Globus pallidus (tissue), 1 donor: ENCODE data around the gene BICC1.

Experiments used
- DNase-seq: peaks from one replicate; pipeline ENCODE4 v3.0.0-alpha.2; 2015; ENCODE audit warnings: low spot score

Gene BICC1

DNA sequence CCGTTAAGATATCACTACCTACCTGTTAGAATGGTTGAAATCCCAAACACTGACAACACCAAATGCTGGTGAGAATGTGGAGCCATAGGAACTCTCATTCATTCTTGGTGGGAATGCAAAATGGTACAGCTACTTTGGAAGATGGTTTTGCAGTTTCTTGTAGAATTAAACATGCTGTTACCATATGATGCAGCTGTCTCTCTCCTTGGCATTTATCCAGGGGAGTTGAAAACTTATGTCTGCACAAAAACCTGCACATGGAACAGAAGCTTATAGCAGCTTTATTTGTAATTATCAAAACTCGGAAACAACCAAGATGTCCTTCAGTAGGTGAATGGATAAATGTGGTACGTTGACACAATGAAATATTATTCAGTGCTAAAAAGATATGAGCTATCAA is 199.5 kb downstream of the BICC1 start:
- DNase-seq: no peak

DNA sequence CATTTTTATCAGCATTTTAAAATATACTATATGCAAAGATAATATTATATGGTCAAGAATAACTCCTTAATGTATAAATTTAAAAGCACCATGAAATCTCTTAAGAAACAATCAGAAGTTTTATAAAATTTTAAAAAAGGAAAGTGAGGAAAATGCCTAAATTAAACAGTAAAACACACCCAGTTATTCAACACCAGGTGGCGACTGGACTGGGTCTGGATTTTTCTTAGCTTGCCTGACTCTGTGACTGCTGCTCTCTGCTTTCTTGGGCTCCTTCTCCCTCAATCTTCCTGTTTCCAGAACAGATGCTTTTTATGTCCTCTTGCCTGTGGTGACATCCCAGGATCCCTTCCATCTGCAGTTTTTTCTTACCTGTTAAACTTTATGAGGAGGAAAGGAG is 200.3 kb downstream of the BICC1 start:
- no peak for DNase-seq

DNA sequence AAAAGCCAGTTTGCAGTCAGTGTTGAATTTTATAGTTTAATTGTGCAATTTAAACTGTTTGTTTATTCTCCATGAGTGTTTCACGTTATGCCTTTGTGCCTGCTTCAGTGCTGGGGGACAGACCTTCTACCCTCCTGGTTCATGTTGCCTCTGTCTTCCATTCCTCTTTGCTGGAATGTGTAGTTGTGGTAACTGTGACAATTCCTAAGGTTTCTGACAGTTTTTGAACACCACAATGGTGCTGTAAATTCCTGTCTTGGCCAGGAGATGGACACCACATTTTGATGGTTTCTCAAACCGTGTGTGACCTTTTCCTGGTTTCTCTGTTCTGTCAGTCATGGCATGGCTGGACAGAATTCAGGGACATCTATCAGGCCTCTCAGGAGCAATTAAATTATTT is 201.7 kb downstream of the BICC1 start:
- no peak for DNase-seq

DNA sequence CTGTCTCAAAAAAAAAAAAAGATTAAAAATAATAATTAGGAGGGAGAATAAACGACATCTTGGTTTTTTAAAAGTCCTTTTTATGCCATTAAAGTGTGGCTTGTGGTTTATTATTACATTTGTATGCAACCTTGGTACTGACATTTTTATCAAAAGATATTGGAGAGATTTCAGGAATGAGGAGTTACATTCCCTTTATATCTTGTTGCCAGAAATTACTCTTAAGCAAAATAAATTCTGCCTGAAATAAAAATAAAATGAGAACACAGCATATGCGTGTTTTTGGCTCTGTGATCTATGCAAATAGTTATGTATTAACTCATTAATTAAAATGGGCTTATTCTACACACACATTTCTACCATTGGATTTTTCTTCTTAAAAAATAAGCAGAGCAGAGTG is 202.4 kb downstream of the BICC1 start:
- DNase-seq: no peak

DNA sequence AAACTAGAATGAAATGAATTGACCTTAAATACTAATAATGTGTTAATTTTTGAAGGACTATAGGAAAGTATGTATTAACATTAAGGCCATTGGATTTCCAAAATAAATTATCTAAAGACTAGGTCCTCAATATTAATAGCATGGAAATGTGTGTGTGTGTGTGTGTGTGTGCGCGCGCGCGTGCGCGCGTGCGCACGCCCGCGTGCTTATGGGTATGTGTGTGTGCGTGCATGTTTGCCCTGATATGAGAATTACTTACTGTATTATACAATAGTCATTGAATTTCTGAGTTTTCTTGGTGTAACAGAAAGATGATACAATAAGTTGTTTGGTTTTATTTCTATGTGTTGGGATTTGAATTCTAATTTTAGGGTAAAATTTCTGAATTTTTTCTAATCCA is 205.9 kb downstream of the BICC1 start:
- DNase-seq: no peak

DNA sequence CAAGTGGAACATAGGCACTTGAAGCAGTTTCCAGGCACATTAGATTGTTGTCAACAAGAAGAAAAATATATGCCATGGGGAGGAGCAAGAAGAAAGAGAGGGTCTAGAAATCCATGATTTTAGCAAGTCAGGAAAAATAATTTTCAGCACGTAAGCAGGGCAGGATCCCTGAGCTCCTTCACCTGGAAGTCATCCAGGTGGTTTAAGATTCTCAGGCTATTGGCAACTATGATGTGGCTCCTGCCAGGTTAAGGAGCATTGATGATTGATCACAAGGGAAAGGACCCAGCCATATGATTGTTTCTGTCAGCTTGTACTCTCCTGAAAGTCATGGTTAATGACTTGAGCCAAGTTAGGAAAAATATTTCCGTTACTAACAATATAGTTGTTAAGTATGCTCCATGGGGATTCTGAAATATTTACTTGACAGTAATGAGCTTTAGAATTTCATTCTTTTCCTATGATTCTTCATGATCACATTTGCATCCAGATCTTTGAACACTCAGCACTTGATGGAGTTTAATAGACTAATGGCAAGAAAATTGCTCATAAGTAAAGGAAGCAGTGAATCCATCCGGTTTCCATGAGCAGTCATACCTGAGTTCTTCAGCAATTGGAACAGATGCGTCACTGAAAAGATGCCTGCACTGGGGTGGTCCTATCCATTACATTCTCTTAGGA is 209.1 kb downstream of the BICC1 start:
- DNase-seq: no peak

DNA sequence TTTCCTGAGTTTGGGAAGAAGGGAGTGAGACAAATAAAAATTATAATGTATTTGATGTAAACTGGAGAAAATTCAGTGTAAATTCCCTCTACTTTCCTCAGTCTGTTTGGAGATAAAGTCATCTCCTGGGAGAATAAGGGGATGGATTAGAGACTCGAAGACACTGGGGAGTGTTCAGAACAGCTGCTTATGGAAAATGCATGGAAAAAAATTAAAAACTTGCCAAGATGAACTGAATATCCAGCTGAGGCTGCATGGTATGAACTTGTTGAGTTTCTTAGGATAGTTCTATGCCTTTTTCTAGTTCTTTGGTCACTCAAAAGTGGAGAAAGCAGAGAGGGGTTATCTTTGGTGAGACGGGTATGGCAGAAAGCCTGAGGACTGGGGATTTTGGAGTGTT is 210.5 kb downstream of the BICC1 start:
- no peak for DNase-seq

DNA sequence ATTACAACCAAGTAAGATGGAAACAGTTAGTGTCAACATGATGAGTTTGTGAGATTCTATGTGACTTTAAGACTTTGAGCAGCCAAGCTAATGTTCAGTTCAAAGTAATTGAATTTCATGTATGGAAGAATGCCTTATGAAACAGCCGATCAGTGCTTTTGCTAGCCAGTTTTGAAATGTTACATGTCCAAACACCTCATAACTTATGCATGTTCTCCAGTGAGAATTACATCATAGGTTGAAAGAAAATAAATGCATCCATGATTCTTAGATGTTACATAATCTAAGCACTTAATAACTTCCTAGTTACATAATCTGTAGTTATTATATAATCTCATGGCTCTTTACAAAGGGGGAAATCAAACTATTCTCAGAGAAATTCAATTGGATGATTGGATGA is 211.3 kb downstream of the BICC1 start:
- DNase-seq: no peak

DNA sequence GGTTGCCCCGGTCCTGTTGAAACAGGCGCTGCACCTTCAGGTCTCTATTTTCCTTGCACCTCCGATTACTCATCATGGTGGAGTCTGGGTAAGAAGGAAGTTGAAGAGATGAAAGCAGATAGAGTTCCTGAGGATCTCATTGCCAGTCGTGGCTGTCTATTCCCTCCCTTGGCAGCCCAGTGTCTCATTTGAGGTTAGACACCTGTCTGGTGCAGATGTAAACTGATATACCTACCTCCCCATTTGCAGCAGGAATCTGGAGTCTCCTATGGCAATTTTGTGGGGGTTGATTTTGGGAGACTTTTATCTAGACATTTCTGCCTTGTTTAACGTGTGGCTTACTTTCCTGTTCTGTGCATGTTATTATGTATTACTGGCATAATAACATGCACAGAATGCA is 212.1 kb downstream of the BICC1 start:
- DNase-seq: no peak

DNA sequence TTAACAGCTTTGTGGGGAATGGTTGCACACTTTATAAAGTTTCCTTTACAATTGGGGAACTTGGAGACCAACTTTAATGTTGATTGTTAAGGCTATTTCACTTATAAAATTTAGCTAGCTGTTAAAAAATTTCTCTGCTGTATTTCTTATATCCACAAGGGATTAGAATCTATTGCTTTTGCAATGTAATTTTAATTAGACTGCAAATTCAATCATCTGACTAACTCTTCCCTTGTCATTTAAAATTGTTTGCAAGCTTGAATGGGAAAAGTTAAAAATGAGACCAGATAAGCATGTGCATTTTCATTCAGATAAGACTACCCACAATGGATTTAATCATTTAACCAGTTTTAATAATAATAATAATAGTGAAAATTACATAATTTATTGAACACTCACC is 213.2 kb downstream of the BICC1 start:
- no peak for DNase-seq

DNA sequence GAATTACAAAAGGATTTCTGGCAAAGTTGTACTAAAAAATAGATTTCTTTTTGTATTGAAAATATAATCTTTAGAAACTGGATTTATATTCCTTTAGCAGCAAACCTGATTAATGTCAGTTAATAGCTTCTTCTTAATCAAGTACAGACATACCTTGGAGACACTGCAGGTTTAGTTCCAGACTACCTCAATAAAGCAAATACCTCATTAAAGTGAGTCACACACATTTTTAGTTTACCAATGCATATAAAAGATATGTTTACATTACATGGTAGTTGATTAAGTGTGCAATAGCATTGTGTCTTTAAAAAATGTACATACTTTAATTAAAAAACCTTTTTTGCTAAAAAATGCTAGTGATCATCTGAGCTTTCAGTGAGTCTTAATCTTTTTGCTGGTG is 215.0 kb downstream of the BICC1 start:
- no peak for DNase-seq

DNA sequence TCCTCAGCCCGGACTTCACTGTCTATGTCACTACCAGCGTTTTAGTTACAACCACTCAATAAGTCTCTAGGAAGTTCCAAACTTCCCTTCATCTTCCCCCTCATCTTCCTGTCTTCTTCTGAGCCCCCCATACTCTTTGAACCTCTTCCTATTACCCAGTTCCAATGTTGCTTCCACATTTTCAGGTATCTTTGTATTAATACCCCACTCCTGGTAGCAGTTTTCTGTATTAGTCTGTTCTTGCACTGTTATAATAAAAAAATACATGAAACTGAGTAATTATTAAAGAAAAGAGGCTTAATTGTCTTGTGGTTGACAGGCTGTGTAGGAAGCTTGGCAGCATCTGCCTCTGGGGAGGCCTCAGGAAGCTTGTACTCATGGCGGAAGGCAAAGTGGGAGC is 218.6 kb downstream of the BICC1 start:
- no peak for DNase-seq

DNA sequence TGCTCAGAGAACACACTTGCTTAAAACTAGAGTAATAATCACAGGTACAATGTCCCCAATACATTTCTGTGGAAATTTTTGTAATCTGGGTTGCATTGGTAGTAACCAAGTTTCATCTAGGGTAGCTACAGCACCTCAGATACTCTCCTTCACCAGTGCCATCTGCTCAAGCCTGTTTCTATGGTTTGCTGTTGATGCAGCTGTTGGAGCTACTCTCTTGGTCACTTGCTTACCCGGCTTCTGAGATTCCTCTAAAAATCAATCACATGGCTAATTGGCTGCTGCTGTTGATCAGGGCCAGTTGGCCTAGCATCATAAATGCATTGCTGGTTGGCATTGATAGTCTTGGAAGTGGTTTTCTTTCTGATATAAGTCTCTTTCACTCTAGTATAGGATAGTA is 220.8 kb downstream of the BICC1 start:
- DNase-seq: no peak

DNA sequence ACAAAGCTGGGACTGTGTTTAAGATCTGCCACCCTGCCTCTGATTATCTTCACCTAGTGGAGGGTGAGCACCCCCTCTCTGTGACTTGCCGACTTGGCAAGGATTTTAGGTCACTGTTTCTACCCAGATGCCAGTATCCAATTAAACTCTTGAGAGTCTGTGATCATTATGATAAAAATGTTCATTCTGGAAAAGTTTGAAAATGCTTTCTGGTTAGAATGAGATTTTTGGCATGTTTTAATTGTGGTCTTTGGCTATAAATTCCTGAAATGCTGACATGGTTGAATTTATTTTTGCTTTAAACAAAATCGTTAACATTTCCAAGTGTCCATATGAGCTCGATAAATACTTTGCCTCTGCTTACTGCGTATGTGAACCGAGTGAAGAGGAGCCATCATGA is 221.4 kb downstream of the BICC1 start:
- no peak for DNase-seq

DNA sequence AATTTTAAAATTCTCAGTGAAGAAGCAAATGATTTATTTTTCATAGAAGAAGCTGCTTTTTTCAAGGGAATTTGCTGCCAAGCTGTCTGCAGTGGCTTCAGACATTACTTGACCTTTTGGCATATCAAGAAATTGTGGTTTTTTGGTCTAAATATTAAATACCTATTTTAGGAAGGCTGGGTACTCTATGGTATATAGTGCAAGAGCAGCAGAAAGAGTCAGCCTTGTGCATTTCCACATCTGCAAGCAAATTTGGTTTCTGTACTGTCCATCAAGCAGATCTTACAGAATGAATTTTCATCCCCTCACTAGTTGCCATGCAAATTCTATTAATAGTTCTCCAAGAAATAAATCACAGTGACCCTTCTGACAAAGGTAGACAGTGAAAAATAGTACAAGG is 222.0 kb downstream of the BICC1 start:
- no peak for DNase-seq

DNA sequence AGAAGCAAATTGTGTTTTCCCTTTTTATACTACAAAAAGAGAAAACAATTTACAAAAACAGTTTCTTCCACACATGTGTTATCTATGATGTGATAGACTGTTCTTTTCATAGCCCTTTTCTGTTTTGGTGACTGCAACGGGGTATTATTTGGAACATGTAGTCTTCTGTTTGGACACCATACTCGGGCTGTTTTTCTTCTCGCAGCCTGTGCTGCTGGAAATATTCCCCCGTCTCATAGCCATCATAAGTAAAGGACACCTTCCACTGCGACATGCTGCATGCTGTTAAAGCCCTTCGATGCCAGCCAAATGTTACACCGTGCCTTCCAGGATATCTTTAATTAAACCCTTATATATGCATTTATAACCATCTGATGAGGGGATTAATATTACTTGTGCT is 222.4 kb downstream of the BICC1 start:
- DNase-seq: no peak

DNA sequence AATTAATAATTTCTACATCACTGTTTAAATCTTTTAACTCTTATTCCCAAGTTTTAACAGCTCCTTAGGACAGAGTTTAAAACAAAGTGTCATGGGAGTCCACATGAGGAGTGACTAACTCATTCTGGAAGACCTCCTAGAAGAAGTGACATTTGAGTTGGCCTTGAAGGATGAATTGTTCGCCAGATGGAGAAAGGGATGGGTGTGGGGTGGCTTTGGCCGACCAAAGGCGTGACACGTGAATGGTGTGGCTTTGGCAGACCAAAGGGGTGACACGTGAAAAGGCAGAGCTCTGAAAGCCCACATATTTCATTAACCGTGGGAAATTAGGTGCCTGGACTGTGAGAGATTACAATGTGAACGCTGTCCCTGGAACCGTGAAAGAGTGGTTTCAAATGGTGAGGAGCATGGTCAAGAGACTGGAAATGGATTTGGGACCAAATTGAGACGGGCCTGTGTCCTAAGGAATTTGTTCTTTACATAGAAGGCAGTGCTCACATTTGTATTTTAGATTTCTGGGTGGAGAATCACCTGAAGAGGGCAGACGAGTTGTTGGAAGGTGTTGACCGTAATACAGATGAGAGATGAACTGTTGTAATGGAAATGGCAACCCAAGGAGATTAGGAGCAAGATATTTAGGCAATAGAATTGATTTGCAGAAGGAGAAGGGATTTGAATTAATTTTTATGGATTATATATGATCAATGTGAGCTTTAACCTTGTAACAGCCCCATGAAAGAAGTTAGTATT is 228.1 kb downstream of the BICC1 start:
- no peak for DNase-seq

DNA sequence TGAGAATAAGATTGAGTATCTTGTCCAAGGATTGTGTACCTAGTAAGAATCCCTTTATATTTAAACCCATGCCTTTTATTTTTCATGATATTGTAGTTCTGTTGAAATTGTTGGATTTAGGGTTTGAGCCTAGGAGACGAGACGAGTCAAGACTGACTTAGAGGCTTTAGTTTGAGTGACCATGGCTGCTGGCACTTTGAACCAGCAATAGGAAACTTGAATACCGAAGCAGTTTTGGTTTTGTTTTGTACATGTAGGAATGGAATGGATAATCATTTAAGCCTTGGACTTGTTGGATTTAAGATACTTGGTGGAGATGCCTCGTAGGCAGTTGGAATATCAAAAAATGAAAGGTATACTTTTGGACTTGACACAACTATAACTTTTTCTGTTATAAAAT is 229.0 kb downstream of the BICC1 start:
- no peak for DNase-seq

DNA sequence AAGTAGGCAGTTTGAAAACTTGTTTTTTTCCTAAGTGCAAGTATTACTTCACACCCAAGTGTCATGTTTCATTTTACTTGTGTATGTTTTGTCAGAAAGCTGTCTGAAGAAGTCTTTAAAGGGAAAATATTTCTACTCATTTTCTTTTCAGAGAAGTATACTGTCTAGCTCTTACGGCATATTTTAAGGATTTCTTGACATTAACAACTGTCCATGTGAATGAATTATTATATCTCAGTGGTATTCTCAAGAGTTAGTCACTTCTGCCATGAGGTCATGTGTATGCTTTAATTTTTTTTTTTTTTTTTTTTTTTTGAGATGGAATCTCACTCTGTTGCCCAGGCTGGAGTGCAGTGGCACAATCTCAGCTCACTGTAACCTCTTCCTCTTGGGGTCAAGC is 229.5 kb downstream of the BICC1 start:
- DNase-seq: no peak

DNA sequence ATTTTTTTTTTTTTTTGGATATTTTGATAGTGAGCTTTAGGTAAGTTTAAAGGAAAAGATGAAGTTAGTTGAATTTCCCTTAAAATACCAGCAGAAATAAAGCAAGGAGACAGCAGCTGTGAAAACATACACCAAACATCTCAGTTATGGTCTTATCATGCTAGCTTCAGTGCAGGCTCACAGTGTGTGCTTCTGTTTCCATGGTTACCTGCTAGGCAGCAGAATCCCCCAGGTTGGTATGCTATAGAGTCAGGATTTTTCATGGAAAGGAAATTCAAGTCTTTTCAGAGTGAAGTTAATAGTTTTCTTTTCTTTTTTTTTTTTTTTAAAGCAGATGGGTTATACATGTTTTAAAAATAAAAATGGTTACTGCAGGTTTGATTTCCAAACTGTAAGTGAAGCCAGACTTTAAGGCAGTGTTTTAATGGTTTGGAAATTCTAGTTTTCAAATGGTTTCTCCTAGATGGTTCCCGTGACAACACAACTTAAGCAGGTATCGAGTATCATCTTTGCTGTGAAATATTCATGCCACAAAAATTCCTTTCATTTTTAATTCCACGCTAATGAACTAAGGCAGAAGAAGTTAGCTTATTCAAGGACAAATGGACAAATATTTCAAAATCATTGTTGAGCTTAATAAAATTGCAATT is 230.9 kb downstream of the BICC1 start:
- DNase-seq: no peak

DNA sequence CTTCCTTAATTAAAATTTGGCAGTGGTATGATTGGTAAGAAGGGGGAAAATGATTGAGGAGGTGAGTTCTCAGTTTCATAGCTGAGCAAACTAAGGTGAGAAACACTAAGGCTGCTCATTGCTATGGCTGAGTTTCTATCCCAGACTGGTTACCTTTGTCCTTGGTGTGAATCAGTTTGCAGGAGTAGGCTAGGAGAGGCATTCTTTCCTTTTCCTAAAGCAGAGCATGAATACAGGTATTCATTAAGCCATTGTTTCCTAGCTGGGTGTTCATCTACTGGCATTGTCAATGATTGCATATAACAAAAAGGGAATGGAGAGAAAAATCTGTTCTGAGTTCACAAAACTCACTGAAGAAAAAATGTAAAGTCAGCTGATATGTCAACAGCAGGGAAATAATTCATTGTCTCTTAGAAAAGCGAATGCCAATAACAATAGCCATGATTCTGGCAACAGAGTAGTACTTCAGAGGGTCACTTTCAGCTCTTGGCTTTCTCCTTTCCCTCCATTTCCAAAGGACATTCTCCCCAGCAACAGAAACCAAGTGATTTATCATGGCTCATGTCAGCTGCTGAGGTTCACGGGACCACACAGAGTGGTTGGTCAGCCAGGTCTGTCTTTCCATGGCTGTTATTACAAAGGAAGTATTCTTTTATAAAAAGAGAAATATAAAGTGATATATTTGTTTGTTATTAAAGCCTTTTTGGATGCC is 234.0 kb downstream of the BICC1 start:
- no peak for DNase-seq

DNA sequence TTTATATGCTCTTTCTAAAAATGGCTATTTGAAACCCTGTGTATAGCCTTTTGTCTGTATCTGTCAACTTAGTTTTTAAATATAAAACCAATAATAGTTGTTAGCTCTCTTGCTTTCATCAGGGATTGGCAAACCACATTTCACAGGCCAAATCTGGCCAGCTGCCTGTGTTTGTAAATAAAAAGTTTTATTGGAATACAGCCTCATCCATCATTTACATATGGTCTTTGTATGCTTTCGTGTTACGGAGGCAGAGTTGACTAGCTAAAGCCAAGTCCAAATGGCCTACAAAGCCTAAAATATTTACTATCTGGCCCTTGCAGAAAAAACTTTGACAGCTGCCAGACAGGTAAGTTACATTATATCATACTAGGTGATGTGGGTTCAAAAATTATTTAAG is 235.0 kb downstream of the BICC1 start:
- DNase-seq: no peak

DNA sequence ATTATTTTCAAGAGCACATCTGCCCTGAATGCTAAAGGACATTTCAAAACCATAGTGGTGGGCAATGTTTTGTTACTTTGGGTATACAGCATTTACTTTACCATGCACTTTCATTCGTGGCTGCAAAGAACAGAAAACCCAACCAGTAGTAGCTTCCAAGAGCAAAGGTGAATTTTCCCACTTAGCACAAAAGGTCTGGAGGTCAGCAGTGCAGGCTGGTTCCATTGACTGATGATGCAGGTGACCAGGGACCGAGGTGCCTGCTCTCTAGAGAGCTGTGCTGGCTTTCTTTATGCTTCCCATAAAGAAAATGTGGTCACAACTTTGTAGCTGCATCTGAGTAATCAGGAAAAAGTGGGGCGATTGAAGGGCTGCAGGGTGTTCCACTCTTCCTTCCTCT is 240.0 kb downstream of the BICC1 start:
- DNase-seq: no peak
